Subcutaneous adipose tissue (tissue), 4 donors: ENCODE measurements around the gene CHRDL2. TPM values are rescaled to one million over a fixed set of nuclear protein-coding genes. Genes with fewer than 3 reads are reported as not detected.

Source experiments
- CTCF ChIP-seq: fragments of 450-650 bp; IDR thresholded peaks from one replicate; pipeline ENCODE4 v1.5.1; 2016; ENCODE audit warnings: low read depth, mild to moderate bottlenecking, control low read depth, antibody characterized with exemption, moderate library complexity
- total RNA-seq, 4 donors: library from RNA; depleted of rRNA; stranded (reverse); fragments of >200 nt; gene quantifications; one replicate each; pipeline ENCODE4 v1.1.0, GENCODE V29; 2016

CHRDL2 gene
- total RNA-seq, 4 donors from 2014 or later: not detected

DNA sequence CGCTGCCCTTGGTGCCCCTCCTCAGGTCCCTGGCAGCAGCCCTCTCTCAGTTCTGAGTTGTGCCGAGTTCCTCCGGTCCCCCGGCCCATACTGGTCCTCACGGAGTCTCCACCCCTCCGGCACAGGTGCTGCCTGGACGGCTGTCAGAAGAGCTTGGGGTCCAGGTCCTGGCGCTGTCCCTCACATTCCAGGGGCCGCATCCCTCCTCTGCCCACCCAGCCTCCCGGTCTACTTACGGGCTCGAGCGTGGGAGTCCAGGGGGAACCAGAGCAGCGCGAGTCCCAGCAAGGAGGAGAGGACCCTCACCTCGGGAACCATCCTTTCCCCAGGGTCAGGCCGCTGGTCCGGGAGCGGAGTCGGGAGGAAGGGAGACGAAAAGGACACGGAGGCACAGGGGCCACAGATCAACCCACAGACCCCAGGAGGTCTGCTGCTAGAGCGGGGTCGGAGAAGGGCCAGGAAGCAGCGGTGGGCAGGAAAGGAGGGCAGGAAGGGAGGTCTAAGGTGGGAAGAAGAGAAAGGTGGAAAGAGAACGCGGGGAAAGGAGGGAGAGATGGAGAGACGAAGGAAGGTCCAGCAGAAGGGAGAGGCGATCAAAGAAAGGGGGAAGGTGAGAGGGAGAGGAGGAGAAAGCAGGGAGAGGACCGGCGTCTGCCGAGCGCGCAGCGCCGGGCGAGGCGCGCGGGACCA, 510 bp downstream of the CHRDL2 start:
- TF ChIP-seq CTCF: no peak

- TF ChIP-seq CTCF: no peak
Observed at GRCh38 chr11:74729397-74729796, 1.8 kb downstream of the CHRDL2 start.

GRCh38 chr11:74726547-74727182, 4.6 kb downstream of the CHRDL2 start:
- TF ChIP-seq CTCF: no peak

DNA sequence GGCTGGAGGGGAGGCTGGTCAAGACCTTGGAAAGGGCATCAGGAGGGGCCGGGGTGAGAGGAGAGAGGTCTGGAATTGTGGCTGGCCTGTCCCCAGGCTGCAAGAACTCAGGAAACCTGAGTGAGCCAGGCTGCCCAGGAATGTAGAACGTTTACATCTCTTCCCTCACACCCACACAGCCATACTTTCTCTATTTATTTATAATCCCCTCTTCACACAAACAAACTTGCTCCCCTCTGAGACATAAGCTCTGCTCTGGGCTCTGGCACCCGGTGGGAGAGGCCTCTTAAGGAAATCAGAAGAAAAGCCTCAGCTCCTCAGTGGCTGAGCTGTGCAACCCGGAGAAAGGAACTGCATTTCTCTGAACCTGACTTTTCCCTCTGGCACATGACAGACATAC, 5.5 kb downstream of the CHRDL2 start:
- no peak for TF ChIP-seq CTCF

DNA sequence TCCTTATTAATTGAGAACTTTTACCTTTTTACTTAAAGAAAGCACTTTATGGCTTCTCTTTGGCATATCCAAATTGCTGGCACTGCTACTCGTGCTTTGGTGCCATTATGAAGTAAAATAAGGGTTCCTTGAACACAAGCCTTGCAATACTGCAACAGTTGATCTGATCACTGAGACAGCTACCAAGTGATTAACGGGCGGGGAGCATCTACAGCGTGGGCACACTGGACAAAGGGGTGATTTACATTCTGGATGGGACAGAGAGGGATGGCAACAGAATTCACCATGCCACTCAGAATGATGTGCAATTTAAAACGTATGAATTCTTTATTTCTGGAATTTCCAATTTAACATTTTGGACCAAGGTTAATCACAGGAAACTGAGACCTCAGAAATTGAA, 7.7 kb downstream of the CHRDL2 start:
- no peak for TF ChIP-seq CTCF

- no peak for TF ChIP-seq CTCF
Observed at GRCh38 chr11:74721479-74721835, 9.8 kb downstream of the CHRDL2 start.

DNA sequence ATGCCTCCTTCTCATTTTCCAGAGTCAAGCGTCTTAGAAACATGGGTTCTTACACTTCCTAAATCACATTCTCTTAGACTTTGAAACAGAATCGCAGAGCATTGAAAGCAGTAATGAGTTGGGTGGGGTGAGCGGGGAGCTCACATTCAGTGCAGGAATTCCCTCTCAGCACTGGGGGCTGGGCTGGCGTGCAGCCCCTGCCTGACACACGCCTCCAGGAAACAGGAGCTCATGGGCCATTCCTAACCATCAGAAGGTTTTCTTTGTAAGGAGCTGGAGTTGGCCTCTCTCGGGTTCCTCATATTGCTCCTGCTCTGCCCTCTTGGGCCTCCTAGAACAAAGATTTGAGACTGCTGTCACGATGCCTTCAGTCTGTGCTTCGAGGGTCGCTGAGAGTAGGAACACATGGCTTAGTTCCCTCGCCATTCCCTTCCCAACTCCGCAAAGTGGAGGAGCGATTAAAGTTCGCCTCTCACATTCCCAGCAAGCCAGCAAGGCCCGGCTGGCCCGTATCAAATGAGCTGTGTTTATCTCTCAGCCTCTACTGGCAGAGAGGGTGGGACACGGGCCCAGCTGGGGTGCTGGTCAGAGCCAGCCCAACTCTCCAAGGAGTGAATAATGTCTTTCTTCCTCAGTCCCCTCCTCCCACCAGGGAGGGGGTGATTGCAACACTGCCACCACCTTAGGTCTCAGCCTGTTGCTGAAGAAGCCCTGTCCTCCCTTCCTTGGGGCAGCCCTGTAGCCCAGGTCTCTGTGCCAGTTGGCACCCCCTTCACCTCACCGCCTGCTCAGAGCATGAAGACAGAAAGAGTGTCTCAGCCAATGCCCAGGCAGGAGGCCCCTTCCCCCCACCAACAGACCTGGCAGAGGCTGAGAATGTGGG, 10.4 kb downstream of the CHRDL2 start:
- no peak for TF ChIP-seq CTCF
